ENCODE results near the gene MAGT1.
"Not testable (repeated sequence)": the region's sequence is repeated elsewhere in the genome, so short reads cannot be mapped to it uniquely, and the experiment has no call there.

Gene MAGT1

GRCh38 chrX:77893713-77894112, 1.5 kb downstream of the MAGT1 start:
- no peak for TF ChIP-seq CTCF (IDR thresholded peaks at IDR 0.05)
- peaks cover 17% of the 10 kb centered on the region for H3K36me3 Mint-ChIP-seq (ENCODE audit: low read depth)
- H3K4me1 Mint-ChIP-seq, result peaks cover 14% of the 10 kb centered on the region
- H3K27me3 Mint-ChIP-seq (ENCODE audit: low read depth, poor library complexity), result peaks cover 8% of the 10 kb centered on the region
- peak overlapping the region; percentile 93 for H3K4me3 Mint-ChIP-seq
- no peak overlapping the region for H3K27ac Mint-ChIP-seq
- DNase-seq, result no peak
- H3K9me3 Mint-ChIP-seq, result peaks cover 42% of the 10 kb centered on the region

GRCh38 chrX:77892887-77893286, 2.3 kb downstream of the MAGT1 start:
- Mint-ChIP-seq H3K4me3 (peak overlapping the region; percentile 60), H3K4me1 (peaks cover 14% of the 10 kb centered on the region), H3K36me3 (ENCODE audit: low read depth) (peaks cover 20% of the 10 kb centered on the region), H3K27ac (no peak overlapping the region), H3K9me3 (peaks cover 41% of the 10 kb centered on the region), H3K27me3 (ENCODE audit: low read depth, poor library complexity) (peaks cover 8% of the 10 kb centered on the region)
- no peak for DNase-seq
- no peak for TF ChIP-seq CTCF (IDR thresholded peaks at IDR 0.05)

- Mint-ChIP-seq H3K36me3 (ENCODE audit: low read depth) (peaks cover 17% of the 10 kb centered on the region), H3K9me3 (peaks cover 23% of the 10 kb centered on the region)
- H3K4me3 Mint-ChIP-seq; DNase-seq; H3K4me1 Mint-ChIP-seq; H3K27ac Mint-ChIP-seq; H3K27me3 Mint-ChIP-seq (ENCODE audit: low read depth, poor library complexity): not testable (repeated sequence)
Observed at GRCh38 chrX:77881418-77881817, 13.8 kb downstream of the MAGT1 start.

- Mint-ChIP-seq H3K27me3 (ENCODE audit: low read depth, poor library complexity) (no peaks in the 10 kb centered on the region), H3K4me1 (no peaks in the 10 kb centered on the region), H3K36me3 (ENCODE audit: low read depth) (peaks cover 39% of the 10 kb centered on the region), H3K9me3 (peaks cover 27% of the 10 kb centered on the region), H3K4me3 (no peak overlapping the region), H3K27ac (no peak overlapping the region)
- TF ChIP-seq CTCF (IDR thresholded peaks at IDR 0.05), result no peak
- DNase-seq, result no peak
Observed at GRCh38 chrX:77875372-77875771, 19.9 kb downstream of the MAGT1 start.

GRCh38 chrX:77831544-77831943, 63.7 kb downstream of the MAGT1 start:
- H3K27me3 Mint-ChIP-seq (ENCODE audit: low read depth, poor library complexity); DNase-seq; H3K4me3 Mint-ChIP-seq; H3K4me1 Mint-ChIP-seq; H3K27ac Mint-ChIP-seq: not testable (repeated sequence)
- Mint-ChIP-seq H3K9me3 (peaks cover 23% of the 10 kb centered on the region), H3K36me3 (ENCODE audit: low read depth) (peaks cover 34% of the 10 kb centered on the region)

GRCh38 chrX:77821989-77822388, 73.2 kb downstream of the MAGT1 start:
- not testable (repeated sequence) for H3K4me3 Mint-ChIP-seq; H3K27me3 Mint-ChIP-seq (ENCODE audit: low read depth, poor library complexity); H3K4me1 Mint-ChIP-seq; H3K27ac Mint-ChIP-seq; DNase-seq
- peaks cover 45% of the 10 kb centered on the region for H3K36me3 Mint-ChIP-seq (ENCODE audit: low read depth)
- H3K9me3 Mint-ChIP-seq, result peaks cover 47% of the 10 kb centered on the region

- Mint-ChIP-seq H3K27me3 (ENCODE audit: low read depth, poor library complexity) (peaks cover 4% of the 10 kb centered on the region), H3K9me3 (peaks cover 56% of the 10 kb centered on the region), H3K36me3 (ENCODE audit: low read depth) (peaks cover 32% of the 10 kb centered on the region), H3K4me3 (no peak overlapping the region), H3K4me1 (no peaks in the 10 kb centered on the region), H3K27ac (no peak overlapping the region)
- DNase-seq, result no peak
- no peak for TF ChIP-seq CTCF (IDR thresholded peaks at IDR 0.05)
Observed at GRCh38 chrX:77820091-77820727, 75.0 kb downstream of the MAGT1 start.

Data from nephron progenitor cell (in vitro differentiated cells).